HCT116 (cell line): ENCODE results near the gene RRBP1. TPM values are rescaled to one million over a fixed set of nuclear protein-coding genes. Genes with fewer than 3 reads are reported as not detected.

ENCODE experiments used
- ATAC-seq: fragments of 200-7000 bp; cut with Tn5 transposase; 2 replicates; pipeline ENCODE4 v1.9.1; 2020; ENCODE audit warnings: mild to moderate bottlenecking, moderate library complexity
- BruUV-seq: library from RNA; stranded (reverse); fragments of 400-500 nt; replicated peaks from 2 replicates; lab custom pipeline; 2021; lab: Mats Ljungman, UMichigan
- CTCF ChIA-PET: fragments of 300-600 bp; sonication (Branson Sonifier 250); formaldehyde crosslinking; loops from one replicate; lab custom pipeline; 2021; ENCODE audit warnings: antibody characterized with exemption; lab: Charles Lee
- POLR2A ChIA-PET: fragments of 300-600, 350-600 bp; sonication (Branson Sonifier 250); formaldehyde crosslinking; loops from one replicate; lab custom pipeline; 2021; ENCODE audit warnings: antibody characterized with exemption; lab: Charles Lee
- RAD21 ChIA-PET, 2 experiments: fragments of 300-600 bp; sonication (Branson Sonifier 250); formaldehyde crosslinking; loops; one replicate each; lab custom pipeline; 2023; ENCODE audit warnings: low total read pairs in 2 of 2; ENCODE audit not compliant: uncharacterized antibody in 2 of 2, unreplicated experiment in 2 of 2, low non-redundant PET in 1 of 2; lab: Charles Lee
- DNase-seq: peaks from one replicate; pipeline ENCODE4 v3.0.0-alpha.2; 2010; ENCODE audit warnings: low read depth, low spot score
- H2AFZ ChIP-seq: fragments of 200-600 bp; shearing (Covaris generic), sonication (generic); 2 replicates; pipeline ENCODE4 v1.6.1; 2017; ENCODE audit warnings: low read depth, mixed run types, mixed read lengths, antibody characterized with exemption, low read length; ENCODE audit not compliant: poor library complexity, severe bottlenecking
- H3K27ac ChIP-seq: 2 replicates; pipeline ENCODE4 v1.5.1; 2012; ENCODE audit warnings: low read depth, low read length
- H3K27me3 ChIP-seq: fragments of 200-600 bp; sonication (generic); 2 replicates; pipeline ENCODE4 v1.6.1; 2016; ENCODE audit warnings: mixed run types, low read length, mixed read lengths; ENCODE audit not compliant: insufficient read depth
- H3K36me3 ChIP-seq, 2 experiments: fragments of 200-500 bp in 1 of 2; fragments of 200-600 bp in 1 of 2; sonication (Bioruptor generic) in 1 of 2; sonication (generic) in 1 of 2; 2 replicates each; pipeline versions ENCODE4 v1.5.1 to v1.6.1; 2014 to 2016; ENCODE audit warnings: low read length in 2 of 2, inconsistent platforms in 1 of 2, mixed read lengths in 1 of 2, mixed run types in 1 of 2; ENCODE audit not compliant: insufficient read depth in 2 of 2, control insufficient read depth in 1 of 2
- H3K4me1 ChIP-seq, 2 experiments: fragments of 200-600 bp in 1 of 2; sonication (generic) in 1 of 2; 2 replicates each; pipeline versions ENCODE4 v1.5.1 to v1.6.1; 2012 to 2017; ENCODE audit warnings: low read length in 2 of 2, inconsistent platforms in 1 of 2, mild to moderate bottlenecking in 1 of 2, mixed read lengths in 1 of 2, mixed run types in 1 of 2, moderate library complexity in 1 of 2; ENCODE audit not compliant: insufficient read depth in 2 of 2, control insufficient read depth in 1 of 2
- H3K4me2 ChIP-seq: fragments of 200-600 bp; sonication (generic); 2 replicates; pipeline ENCODE4 v1.6.1; 2017; ENCODE audit warnings: mixed run types, low read length, mixed read lengths
- H3K4me3 ChIP-seq, 2 experiments: fragments of 200-600 bp in 1 of 2; sonication (generic) in 1 of 2; replicated peaks in 1 of 2; 2 replicates each; pipeline ENCODE4 v1.5.1; 2011 to 2016; ENCODE audit warnings: low read length in 2 of 2, control low read depth in 1 of 2, low read depth in 1 of 2, mild to moderate bottlenecking in 1 of 2, mixed read lengths in 1 of 2, mixed run types in 1 of 2
- H3K79me2 ChIP-seq: fragments of 200-600 bp; sonication (generic); 2 replicates; pipeline ENCODE4 v1.6.1; 2017; ENCODE audit warnings: mild to moderate bottlenecking, mixed run types, low read length, moderate library complexity, mixed read lengths; ENCODE audit not compliant: insufficient read depth
- H3K9ac ChIP-seq: fragments of 200-600 bp; sonication (generic); 2 replicates; pipeline ENCODE4 v1.6.1; 2016; ENCODE audit warnings: low read length, mixed read lengths
- H3K9me2 ChIP-seq: fragments of 200-600 bp; sonication (generic), shearing (Covaris generic); 2 replicates; pipeline ENCODE4 v1.6.1; 2017; ENCODE audit warnings: mixed run types, mild to moderate bottlenecking, moderate library complexity; ENCODE audit not compliant: insufficient read depth
- H3K9me3 ChIP-seq, 2 experiments: fragments of 200-500 bp in 1 of 2; fragments of 200-600 bp in 1 of 2; sonication (Bioruptor generic) in 1 of 2; sonication (generic) in 1 of 2; 2 replicates each; pipeline ENCODE4 v1.6.1; 2014 to 2017; ENCODE audit warnings: low read length in 2 of 2, mixed read lengths in 2 of 2, inconsistent platforms in 1 of 2, low read depth in 1 of 2, mild to moderate bottlenecking in 1 of 2, mixed run types in 1 of 2, moderate library complexity in 1 of 2; ENCODE audit not compliant: control insufficient read depth in 1 of 2, insufficient read depth in 1 of 2
- H4K20me1 ChIP-seq: fragments of 200-600 bp; sonication (generic), shearing (Covaris generic); 2 replicates; pipeline ENCODE4 v1.6.1; 2017; ENCODE audit warnings: mixed run types, mild to moderate bottlenecking, moderate library complexity; ENCODE audit not compliant: insufficient read depth
- ATF3 ChIP-seq: IDR thresholded peaks from 2 replicates; pipeline ENCODE4 v1.6.1; 2012
- ELF1 ChIP-seq: IDR thresholded peaks from 2 replicates; pipeline ENCODE4 v1.6.1; 2012; ENCODE audit warnings: low read depth, borderline replicate concordance
- EZH2 ChIP-seq: fragments of 200-600 bp; sonication (generic); IDR thresholded peaks from 2 replicates; pipeline ENCODE4 v1.6.1; 2017; ENCODE audit warnings: antibody characterized with exemption, mixed run types
- EZH2phosphoT487 ChIP-seq: fragments of 200-600 bp; IDR thresholded peaks from 2 replicates; pipeline ENCODE4 v1.6.1; 2018; ENCODE audit warnings: antibody characterized with exemption, borderline replicate concordance
- FOSL1 ChIP-seq: IDR thresholded peaks from 2 replicates; pipeline ENCODE4 v1.6.1; 2012; ENCODE audit warnings: low read depth
- MAX ChIP-seq: IDR thresholded peaks from 2 replicates; pipeline ENCODE4 v1.6.1; 2012
- POLR2AphosphoS5 ChIP-seq: IDR thresholded peaks from 2 replicates; pipeline ENCODE4 v1.6.1; 2011; ENCODE audit warnings: mild to moderate bottlenecking, low read depth, low read length, moderate library complexity
- SRF ChIP-seq: IDR thresholded peaks from 2 replicates; pipeline ENCODE4 v1.6.1; 2012; ENCODE audit warnings: low read depth
- TCF7L2 ChIP-seq: IDR thresholded peaks from 2 replicates; pipeline ENCODE4 v1.7.0; 2011; ENCODE audit warnings: borderline replicate concordance, inconsistent platforms; ENCODE audit not compliant: insufficient read depth, insufficient read length; ENCODE audit errors: extremely low read depth
- YY1 ChIP-seq: IDR thresholded peaks from 2 replicates; pipeline ENCODE4 v1.6.1; 2011; ENCODE audit warnings: low read length, low read depth, moderate library complexity, mild to moderate bottlenecking; ENCODE audit not compliant: insufficient replicate concordance; ENCODE audit errors: extremely low read depth
- ZBTB33 ChIP-seq: IDR thresholded peaks from 2 replicates; pipeline ENCODE4 v1.6.1; 2011; ENCODE audit warnings: mild to moderate bottlenecking, low read length, moderate library complexity; ENCODE audit not compliant: insufficient replicate concordance; ENCODE audit errors: extremely low read depth
- ZFX ChIP-seq: fragments of 450-650 bp; IDR thresholded peaks from 2 replicates; pipeline ENCODE4 v1.6.1; 2017
- intact Hi-C: fragments of 100-400 bp; cut with micrococcal nuclease; formaldehyde crosslinking; loops from 2 replicates; pipeline ENCODE4 v1.10.0; 2022
- total RNA-seq: library from RNA; stranded (reverse); gene quantifications from one replicate; pipeline ENCODE4 v1.2.1, GENCODE V29; 2021; ENCODE audit not compliant: unreplicated experiment
- TF ChIP-seq, protein P1 (sequence below), 3 experiments: fragments of 200-600 bp in 1 of 3; sonication (generic) in 1 of 3; IDR thresholded peaks in 2 of 3; conservative IDR thresholded peaks in 1 of 3; 2 replicates each; pipeline ENCODE4 v1.5.1; 2012 to 2017; ENCODE audit warnings: low read depth in 2 of 3, low read length in 2 of 3, antibody characterized with exemption in 1 of 3, borderline replicate concordance in 1 of 3, control low read depth in 1 of 3, mild to moderate bottlenecking in 1 of 3, mixed read lengths in 1 of 3, mixed run types in 1 of 3, moderate library complexity in 1 of 3; ENCODE audit not compliant: insufficient read depth in 1 of 3
- TF ChIP-seq, protein P2 (sequence below): IDR thresholded peaks from 2 replicates; pipeline ENCODE4 v1.6.1; 2012; ENCODE audit warnings: low read depth

RRBP1 gene
- total RNA-seq, 1 experiment from 2014 or later, result 123 TPM

DNA sequence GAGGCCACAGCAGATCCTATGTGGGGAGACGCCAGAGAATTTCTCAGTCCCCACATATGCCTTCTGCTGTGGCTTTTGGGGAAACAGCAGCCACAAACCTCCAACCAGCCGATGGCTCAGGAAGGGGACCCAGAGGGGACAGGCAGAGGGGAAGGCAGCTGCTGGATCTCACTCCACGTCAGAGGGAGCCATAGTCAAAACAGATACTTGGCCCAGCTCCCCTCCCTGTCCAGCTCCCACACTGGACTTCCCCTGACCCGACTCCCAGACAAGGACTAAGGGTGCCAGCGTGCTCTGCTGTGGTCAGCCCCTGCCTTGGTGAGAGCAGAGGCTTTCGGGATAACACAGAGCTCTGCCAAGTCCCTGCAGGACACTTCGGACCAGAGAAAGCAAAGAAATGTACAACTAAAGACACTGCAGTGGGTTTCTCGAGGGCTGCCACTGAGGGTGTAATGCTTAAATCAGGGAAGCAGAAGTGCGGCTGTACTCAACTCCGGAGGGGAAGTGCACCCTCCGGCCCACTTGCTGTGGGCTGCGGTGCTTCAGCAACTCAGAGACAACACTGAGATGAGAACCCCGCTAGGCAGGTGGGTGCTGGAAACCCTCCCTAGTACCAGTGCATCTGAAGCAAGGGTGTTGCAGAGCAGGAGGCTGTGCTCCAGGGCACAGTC is 47.2 kb downstream of the RRBP1 start:
- Histone ChIP-seq H4K20me1 (no peaks in the 10 kb centered on the region), H3K27ac (no peak overlapping the region), H3K4me3 (no peak overlapping the region), H3K27me3 (no peaks in the 10 kb centered on the region), H3K79me2 (no peaks in the 10 kb centered on the region), H3K4me1 (no peaks in the 10 kb centered on the region), H2AFZ (no peak overlapping the region), H3K9me2 (no peaks in the 10 kb centered on the region), H3K36me3 (peaks cover 25 to 30% of the 10 kb centered on the region in 2 experiments; a peak in 3 of 4 replicates), H3K9ac (no peak overlapping the region), H3K9me3 (no peaks in the 10 kb centered on the region), H3K4me2 (no peak overlapping the region)
- ATAC-seq (no peak), DNase-seq (no peak)
- TF ChIP-seq ATF3 (no peak), TCF7L2 (no peak), MAX (no peak), ELF1 (no peak), EZH2phosphoT487 (no peak), SRF (no peak), ZFX (no peak), POLR2AphosphoS5 (no peak), ZBTB33 (no peak), FOSL1 (no peak), YY1 (no peak), EZH2 (no peak)
- TF ChIP-seq, protein P1, sequence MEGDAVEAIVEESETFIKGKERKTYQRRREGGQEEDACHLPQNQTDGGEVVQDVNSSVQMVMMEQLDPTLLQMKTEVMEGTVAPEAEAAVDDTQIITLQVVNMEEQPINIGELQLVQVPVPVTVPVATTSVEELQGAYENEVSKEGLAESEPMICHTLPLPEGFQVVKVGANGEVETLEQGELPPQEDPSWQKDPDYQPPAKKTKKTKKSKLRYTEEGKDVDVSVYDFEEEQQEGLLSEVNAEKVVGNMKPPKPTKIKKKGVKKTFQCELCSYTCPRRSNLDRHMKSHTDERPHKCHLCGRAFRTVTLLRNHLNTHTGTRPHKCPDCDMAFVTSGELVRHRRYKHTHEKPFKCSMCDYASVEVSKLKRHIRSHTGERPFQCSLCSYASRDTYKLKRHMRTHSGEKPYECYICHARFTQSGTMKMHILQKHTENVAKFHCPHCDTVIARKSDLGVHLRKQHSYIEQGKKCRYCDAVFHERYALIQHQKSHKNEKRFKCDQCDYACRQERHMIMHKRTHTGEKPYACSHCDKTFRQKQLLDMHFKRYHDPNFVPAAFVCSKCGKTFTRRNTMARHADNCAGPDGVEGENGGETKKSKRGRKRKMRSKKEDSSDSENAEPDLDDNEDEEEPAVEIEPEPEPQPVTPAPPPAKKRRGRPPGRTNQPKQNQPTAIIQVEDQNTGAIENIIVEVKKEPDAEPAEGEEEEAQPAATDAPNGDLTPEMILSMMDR (IDR thresholded peaks at IDR 0.05 in 2 of 3, conservative IDR thresholded peaks at IDR 0.05 in 1 of 3; ENCODE audit: borderline replicate concordance in 1 of 3, insufficient read depth in 1 of 3, low read depth in 2 of 3, low read length in 2 of 3), result no peak
- TF ChIP-seq, protein P2, sequence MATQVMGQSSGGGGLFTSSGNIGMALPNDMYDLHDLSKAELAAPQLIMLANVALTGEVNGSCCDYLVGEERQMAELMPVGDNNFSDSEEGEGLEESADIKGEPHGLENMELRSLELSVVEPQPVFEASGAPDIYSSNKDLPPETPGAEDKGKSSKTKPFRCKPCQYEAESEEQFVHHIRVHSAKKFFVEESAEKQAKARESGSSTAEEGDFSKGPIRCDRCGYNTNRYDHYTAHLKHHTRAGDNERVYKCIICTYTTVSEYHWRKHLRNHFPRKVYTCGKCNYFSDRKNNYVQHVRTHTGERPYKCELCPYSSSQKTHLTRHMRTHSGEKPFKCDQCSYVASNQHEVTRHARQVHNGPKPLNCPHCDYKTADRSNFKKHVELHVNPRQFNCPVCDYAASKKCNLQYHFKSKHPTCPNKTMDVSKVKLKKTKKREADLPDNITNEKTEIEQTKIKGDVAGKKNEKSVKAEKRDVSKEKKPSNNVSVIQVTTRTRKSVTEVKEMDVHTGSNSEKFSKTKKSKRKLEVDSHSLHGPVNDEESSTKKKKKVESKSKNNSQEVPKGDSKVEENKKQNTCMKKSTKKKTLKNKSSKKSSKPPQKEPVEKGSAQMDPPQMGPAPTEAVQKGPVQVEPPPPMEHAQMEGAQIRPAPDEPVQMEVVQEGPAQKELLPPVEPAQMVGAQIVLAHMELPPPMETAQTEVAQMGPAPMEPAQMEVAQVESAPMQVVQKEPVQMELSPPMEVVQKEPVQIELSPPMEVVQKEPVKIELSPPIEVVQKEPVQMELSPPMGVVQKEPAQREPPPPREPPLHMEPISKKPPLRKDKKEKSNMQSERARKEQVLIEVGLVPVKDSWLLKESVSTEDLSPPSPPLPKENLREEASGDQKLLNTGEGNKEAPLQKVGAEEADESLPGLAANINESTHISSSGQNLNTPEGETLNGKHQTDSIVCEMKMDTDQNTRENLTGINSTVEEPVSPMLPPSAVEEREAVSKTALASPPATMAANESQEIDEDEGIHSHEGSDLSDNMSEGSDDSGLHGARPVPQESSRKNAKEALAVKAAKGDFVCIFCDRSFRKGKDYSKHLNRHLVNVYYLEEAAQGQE, result no peak
- intact Hi-C loops, result no loop called here
- RAD21 ChIA-PET, result no interaction called here
- no TSS peak for BruUV-seq
- POLR2A ChIA-PET, result no interaction called here
- CTCF ChIA-PET, result no interaction called here
